IgD-negative memory B cell (primary cell): ENCODE results near the gene PRM3. TPM values are rescaled to one million over a fixed set of nuclear protein-coding genes. Genes with fewer than 3 reads are reported as not detected.

Experiments
- H3K27ac Mint-ChIP-seq, 3 donors: one replicate each; pipeline ENCODE4 v1.8.0; 2020 to 2022; ENCODE audit warnings: mild to moderate bottlenecking in 3 of 3, mixed read lengths in 3 of 3, moderate library complexity in 1 of 3
- H3K27me3 Mint-ChIP-seq: one replicate; pipeline ENCODE4 v1.8.0; 2021; ENCODE audit warnings: mixed read lengths
- H3K36me3 Mint-ChIP-seq: one replicate; pipeline ENCODE4 v1.8.0; 2020; ENCODE audit warnings: mild to moderate bottlenecking, mixed read lengths
- H3K4me1 Mint-ChIP-seq, 3 donors: one replicate each; pipeline ENCODE4 v1.8.0; 2020 to 2022; ENCODE audit warnings: mixed read lengths in 3 of 3, mild to moderate bottlenecking in 1 of 3
- H3K4me3 Mint-ChIP-seq, 4 donors: one replicate each; pipeline ENCODE4 v1.8.0; 2020 to 2022; ENCODE audit warnings: mild to moderate bottlenecking in 4 of 4, mixed read lengths in 4 of 4, moderate library complexity in 3 of 4
- H3K9me3 Mint-ChIP-seq, 3 donors: one replicate each; pipeline ENCODE4 v1.8.0; 2020 to 2021; ENCODE audit warnings: mixed read lengths in 3 of 3, mild to moderate bottlenecking in 1 of 3
- polyA plus RNA-seq: library from polyadenylated mRNA; unstranded; fragments of 300-500 nt; fragmentation: Illumina TruSeq; gene quantifications from one replicate; pipeline ENCODE4 v1.2.3, GENCODE V29; 2021

Gene PRM3
- polyA plus RNA-seq, 1 donor from 2014 or later: not detected

DNA sequence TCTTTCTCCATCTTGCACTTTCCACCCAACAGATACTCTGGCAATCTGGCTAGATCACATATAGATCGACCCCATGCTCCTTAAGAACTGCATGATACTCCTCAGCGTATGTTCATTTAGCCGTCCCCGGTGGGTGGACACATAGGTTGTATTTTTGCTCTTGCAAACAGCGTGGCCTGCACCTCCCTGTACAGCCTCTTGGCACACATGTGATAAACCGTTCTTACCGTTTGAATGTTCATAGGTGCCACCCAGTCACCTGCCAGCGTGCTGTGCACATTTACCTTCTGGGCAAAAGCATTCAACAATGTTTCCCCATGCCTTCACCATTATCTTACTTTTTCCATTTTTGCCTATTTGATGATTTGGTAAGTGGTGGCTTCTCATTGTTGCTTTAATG lies 10.5 kb downstream of the PRM3 start:
- Mint-ChIP-seq H3K4me1 (peaks cover 13 to 25% (median 24%) of the 10 kb centered on the region in 3 donors), H3K27me3 (no peaks in the 10 kb centered on the region), H3K27ac (peak overlapping the region in 1 of 3 donors; percentile 46), H3K36me3 (no peaks in the 10 kb centered on the region), H3K4me3 (peak overlapping the region in 2 of 4 donors; percentile 2 to 75), H3K9me3 (no peaks in the 10 kb centered on the region)

DNA sequence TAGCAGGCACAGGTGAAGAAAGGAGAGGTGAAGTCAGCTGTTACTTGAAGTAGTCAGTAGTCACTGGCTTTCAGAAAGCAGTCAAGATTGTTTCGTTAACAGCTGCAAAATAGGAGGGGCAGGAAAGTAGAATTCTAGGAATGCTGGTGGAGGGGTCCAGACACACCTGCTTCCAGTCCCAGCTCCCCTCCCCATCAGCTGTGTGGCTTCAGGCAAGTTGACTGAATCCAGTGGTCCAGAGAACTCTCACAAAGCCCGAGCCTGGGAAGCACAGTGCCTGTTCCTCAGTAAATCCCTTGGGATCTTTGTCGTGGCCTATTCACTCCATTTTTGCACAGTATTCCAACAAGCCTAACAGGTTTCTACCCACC lies 12.8 kb downstream of the PRM3 start:
- peaks cover 2% of the 10 kb centered on the region for H3K36me3 Mint-ChIP-seq
- H3K9me3 Mint-ChIP-seq: no peaks in the 10 kb centered on the region
- H3K4me3 Mint-ChIP-seq: no peak overlapping the region
- H3K27ac Mint-ChIP-seq: peak overlapping the region in 2 of 3 donors; percentile 59 to 80
- peaks cover 25 to 39% (median 34%) of the 10 kb centered on the region in 3 donors for H3K4me1 Mint-ChIP-seq
- H3K27me3 Mint-ChIP-seq: no peaks in the 10 kb centered on the region

DNA sequence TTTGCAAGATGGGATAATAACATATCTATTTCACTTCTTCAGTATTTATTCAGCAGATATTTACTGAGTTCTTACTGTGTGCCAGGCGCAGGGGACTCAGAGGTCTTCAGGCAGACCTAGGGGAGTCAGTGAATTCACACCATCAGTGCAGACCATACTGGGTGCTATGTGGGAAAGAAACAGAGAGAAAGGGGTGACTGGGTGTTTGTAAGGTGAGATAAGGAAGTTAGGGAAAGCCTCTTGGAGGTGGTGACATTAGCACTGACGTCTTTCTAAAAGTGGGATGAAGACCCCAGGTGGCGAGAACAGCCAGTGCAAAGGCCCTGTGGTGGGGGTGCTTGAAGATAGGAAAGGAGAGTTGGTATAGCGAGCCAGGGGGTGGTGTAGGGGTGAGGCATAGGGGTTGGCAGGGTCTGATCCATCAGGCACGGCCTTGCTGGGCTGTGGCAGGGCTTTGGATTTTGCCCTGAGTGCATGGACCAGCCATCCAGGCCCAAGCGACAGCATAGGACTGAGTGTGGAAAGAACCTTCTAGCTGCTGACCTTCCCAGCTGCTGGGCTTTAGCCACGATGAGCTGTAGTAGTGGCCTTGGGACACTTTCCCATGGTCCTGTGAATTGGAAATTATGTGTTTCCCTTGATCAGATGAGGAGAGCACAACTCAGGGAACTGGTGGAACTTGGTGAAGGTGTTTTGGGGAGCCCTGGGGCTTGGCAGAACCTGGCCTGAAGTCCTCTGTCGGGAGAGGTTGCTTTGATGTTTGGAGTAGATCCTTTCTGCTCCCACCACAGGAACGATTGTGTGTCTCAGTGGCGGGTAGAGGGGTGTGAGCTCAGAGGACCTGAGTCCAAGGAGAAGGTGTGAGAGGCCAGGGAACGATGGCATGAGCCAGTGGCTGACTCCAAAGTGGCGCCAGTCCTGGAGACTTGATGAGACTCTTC lies 13.5 kb downstream of the PRM3 start:
- peaks cover 25 to 39% (median 34%) of the 10 kb centered on the region in 3 donors for H3K4me1 Mint-ChIP-seq
- peak overlapping the region in 2 of 3 donors; percentile 59 to 80 for H3K27ac Mint-ChIP-seq
- H3K36me3 Mint-ChIP-seq: peaks cover 2% of the 10 kb centered on the region
- H3K4me3 Mint-ChIP-seq: peak overlapping the region in 2 of 4 donors; percentile 30 to 100
- H3K27me3 Mint-ChIP-seq: no peaks in the 10 kb centered on the region
- H3K9me3 Mint-ChIP-seq: no peaks in the 10 kb centered on the region

DNA sequence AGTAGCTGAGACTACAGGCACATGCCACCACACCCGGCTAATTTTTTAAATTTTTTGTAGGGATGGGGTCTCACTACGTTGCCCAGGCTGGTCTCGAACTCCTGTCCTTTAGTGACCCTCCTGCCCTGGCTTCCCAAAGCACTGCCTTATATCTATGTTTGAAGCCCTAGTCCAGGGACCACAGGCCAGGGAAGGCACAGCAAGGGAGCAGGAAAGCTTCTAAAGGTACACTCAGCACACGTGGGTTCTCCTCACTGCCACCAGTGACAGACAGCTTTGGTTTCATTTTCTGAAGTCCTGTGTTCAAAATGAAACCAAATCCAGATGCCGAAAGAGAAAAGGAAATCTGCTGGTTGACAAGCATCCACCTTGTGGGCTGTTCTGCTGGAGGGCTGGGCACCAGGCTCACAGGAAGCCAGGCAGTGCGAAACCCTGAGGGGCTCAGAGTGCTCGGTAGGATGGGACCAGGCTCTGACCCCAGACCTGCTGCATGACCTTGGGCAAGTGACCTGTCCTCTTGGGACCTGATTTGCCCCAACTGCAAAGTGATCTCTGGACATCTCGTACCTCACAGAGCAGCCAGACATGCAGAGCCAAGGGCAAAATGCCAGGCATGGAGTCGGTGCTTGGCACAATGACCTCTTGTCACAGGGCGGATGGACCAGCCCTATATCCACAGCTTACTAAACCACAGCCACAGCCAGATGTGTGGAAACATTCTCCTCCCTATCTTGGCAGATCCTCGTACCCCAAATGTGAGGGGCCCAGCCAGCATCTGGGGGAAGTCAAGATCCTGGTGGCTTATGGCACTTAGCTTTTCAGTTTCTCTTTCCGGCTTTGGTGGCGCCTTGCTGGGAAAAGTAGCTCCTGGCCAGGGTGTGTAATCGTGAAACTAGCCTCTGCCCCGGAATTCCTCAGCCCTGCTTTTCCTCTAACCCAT lies 14.6 kb downstream of the PRM3 start:
- peak overlapping the region; percentile 78 to 97 (median 94) for H3K27ac Mint-ChIP-seq
- H3K27me3 Mint-ChIP-seq: no peaks in the 10 kb centered on the region
- H3K4me3 Mint-ChIP-seq: peak overlapping the region; percentile 55 to 100 (median 84)
- H3K36me3 Mint-ChIP-seq: peaks cover 2% of the 10 kb centered on the region
- peaks cover 24 to 36% (median 28%) of the 10 kb centered on the region in 3 donors for H3K4me1 Mint-ChIP-seq
- H3K9me3 Mint-ChIP-seq: no peaks in the 10 kb centered on the region

DNA sequence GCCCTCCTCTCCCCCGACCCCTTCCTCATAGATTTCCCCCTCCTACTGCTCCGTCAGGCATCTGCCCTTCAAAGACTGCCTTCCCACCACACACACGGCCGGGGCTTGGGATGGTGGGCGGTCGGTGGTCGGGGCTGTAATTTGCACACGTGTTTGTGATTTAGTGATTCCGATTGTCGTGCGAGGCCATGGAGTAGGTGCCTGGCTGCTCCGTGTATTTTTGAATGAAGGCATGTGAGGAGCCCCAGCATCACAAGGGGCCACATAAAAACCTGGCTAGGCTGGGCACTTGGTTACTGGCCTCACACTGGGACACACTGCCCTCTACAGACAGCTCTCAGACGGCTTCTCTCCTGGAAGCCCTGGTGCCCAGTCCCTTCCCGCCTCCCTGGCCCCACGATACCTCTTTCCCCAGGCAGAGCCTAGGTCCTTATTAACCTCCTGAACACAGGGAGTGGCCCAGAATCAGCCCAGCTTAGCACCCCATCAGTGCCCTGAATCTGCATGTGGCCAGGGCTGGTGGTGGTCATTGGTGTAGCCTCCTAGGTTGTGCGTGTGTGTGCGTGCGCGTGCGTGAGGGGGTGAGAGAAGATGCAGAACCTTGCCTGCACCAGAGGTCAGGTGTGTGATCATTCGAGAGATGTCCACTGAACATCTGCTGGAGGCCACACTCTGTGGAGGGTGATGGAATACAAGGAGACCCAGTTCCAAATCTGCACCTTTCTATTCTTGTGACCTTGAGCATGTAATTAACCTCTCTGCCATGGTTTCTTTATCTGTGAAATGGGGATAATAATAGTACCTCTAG lies 16.1 kb downstream of the PRM3 start:
- H3K4me3 Mint-ChIP-seq: peak overlapping the region; percentile 97 to 100 (median 100)
- peak overlapping the region; percentile 90 to 97 (median 96) for H3K27ac Mint-ChIP-seq
- H3K4me1 Mint-ChIP-seq: peaks cover 34 to 47% (median 38%) of the 10 kb centered on the region in 3 donors
- peaks cover 2% of the 10 kb centered on the region for H3K36me3 Mint-ChIP-seq
- no peaks in the 10 kb centered on the region for H3K27me3 Mint-ChIP-seq
- no peaks in the 10 kb centered on the region for H3K9me3 Mint-ChIP-seq

DNA sequence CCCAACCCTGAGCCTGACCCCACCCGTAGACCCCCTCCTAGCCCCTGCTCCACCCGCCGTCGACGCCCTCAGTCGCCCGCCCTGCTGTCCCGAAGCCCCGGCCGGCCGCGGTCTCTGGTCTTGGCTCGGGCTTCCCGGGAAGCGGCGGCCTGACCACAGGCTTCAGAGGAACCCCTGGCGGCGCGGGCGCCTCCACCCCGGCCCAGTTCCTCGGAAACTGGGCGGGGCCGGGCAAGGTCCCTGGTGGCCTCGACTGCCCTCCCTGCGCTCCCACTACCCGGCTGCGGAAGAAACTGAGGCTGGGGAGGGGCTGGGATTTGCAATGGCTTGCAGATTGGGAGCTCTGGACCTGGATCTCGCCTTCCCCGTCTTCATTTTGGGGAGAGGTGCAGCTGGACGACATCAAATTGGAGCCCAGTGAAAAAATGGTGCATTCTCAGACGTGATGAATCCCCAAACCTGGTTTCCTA lies 16.7 kb downstream of the PRM3 start:
- peaks cover 34 to 52% (median 43%) of the 10 kb centered on the region in 3 donors for H3K4me1 Mint-ChIP-seq
- peak overlapping the region; percentile 96 to 98 (median 97) for H3K27ac Mint-ChIP-seq
- no peaks in the 10 kb centered on the region for H3K27me3 Mint-ChIP-seq
- peak overlapping the region; percentile 97 to 100 (median 100) for H3K4me3 Mint-ChIP-seq
- H3K36me3 Mint-ChIP-seq: peaks cover 3% of the 10 kb centered on the region
- no peaks in the 10 kb centered on the region for H3K9me3 Mint-ChIP-seq

DNA sequence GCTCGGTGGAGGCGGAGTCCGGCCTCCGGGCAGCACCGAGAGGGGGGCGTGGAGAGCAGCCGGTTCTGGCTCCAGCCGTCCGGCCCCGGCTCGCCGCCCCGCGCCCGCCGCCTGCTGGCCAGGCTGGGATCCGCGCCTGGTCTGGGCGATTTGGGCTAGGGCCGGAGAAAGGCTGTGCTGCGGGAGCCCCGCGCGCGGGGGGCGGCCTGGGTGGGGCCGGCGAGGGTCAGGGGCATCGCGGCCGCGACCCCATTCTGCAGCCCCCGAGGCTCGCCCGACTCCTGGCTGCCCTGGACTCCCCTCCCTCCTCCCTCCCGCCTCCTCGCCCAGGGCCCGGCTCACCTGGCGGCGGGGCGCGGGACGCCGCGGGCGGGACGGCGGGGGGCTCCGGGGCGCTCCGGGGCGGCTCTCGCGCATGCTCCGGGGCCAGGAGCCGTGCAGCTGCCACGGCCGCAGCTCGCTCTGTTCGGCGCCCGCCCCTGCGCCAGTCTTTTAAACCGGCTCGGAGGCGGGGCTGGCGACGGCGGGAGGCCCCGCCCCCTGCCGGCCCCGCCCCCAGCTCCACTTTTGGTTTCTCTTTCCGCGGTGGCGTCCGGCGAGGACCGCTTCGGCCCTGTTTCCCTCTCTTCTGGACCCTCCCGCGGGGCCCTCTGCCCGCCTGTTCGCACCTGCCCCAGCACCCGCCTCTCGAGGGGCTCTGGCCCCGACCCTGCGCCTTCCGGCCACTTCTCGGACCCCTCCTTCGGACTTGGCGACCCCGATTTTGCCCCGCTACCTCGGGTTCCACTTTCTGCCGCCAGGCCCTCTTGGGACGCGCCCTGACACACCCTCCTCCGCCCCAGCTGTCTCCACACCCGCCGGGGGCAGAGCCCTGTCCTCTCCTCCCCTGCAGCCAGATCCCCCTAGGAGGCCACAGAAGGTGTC lies 17.4 kb downstream of the PRM3 start, which contains the start of gene SOCS1:
Gene SOCS1, minus strand, starts transcription at position 468 of the 924 bp plus-strand sequence. CDS start 726 bp downstream, outside the sequence.
- H3K27me3 Mint-ChIP-seq: no peaks in the 10 kb centered on the region
- peak within 1 kb of the TSS; percentile 96 to 98 (median 98) for H3K27ac Mint-ChIP-seq
- H3K36me3 Mint-ChIP-seq: peaks cover 3% of the 10 kb centered on the region
- H3K9me3 Mint-ChIP-seq: no peaks in the 10 kb centered on the region
- peak within 1 kb of the TSS; percentile 97 to 100 (median 100) for H3K4me3 Mint-ChIP-seq
- H3K4me1 Mint-ChIP-seq: peaks cover 34 to 52% (median 43%) of the 10 kb centered on the region in 3 donors

DNA sequence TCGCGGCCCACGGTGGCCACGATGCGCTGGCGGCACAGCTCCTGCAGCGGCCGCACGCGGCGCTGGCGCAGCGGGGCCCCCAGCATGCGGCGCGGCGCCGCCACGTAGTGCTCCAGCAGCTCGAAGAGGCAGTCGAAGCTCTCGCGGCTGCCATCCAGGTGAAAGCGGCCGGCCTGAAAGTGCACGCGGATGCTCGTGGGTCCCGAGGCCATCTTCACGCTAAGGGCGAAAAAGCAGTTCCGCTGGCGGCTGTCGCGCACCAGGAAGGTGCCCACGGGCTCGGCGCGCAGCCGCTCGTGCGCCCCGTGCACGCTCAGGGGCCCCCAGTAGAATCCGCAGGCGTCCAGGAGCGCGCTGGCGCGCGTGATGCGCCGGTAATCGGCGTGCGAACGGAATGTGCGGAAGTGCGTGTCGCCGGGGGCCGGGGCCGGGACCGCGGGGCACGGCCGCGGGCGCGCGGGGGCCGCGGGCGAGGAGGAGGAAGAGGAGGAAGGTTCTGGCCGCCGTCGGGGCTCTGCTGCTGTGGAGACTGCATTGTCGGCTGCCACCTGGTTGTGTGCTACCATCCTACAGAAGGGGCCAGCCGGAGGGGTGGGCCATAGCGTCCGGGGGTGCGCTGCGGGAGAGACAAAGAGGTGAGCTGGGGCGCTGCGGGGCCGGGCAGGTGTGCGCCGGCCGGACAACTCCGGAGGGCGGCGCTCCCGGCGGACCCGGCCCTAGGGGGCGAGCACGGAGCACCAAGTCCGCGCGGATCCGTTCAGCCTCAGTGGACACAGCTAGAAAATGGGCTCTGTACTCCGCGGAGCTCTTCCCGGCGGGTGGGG lies 18.3 kb downstream of the PRM3 start:
- Mint-ChIP-seq H3K36me3 (peaks cover 3% of the 10 kb centered on the region), H3K4me3 (peak overlapping the region; percentile 84 to 95 (median 92)), H3K27me3 (no peaks in the 10 kb centered on the region), H3K27ac (peak overlapping the region; percentile 35 to 98 (median 67)), H3K9me3 (no peaks in the 10 kb centered on the region), H3K4me1 (peaks cover 34 to 51% (median 43%) of the 10 kb centered on the region in 3 donors)

DNA sequence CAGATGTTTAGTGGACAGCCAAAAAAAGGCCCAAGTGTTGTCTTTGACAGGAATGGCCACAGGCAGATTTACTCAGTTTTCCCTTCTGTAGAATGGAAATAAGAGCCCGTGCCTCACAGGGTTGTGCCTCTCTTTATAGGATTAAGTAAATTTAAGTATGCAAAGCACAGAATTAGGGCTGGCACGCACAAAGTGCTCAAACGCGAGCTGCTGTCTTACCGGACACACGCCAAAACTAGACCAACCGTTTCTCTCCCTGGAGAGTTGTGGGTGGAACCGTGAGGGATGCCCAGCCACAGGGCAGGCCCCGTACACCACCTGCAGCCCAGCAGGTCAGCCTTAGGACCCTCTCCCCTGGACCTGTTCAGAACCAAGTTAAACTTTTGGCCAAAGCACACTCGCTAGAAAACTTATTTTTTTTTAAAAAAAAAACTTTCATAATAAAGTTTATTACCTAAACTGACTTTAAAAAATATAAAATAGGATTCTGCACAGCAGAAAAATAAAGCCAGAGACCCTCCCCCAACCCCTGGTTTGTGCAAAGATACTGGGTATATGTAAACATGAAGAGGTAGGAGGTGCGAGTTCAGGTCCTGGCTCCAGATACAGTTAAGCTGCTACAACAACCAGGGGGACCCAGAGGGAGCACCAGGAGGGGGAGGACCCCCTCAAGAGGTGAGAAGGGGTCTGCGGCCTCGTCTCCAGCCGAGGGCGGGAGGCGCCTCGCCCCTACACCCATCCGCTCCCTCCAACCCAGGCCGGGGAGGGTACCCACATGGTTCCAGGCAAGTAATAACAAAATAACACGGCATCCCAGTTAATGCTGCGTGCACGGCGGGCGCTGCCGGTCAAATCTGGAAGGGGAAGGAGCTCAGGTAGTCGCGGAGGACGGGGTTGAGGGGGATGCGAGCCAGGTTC lies 19.2 kb downstream of the PRM3 start:
- H3K27ac Mint-ChIP-seq: peak overlapping the region; percentile 67 to 98 (median 87)
- no peaks in the 10 kb centered on the region for H3K27me3 Mint-ChIP-seq
- H3K4me1 Mint-ChIP-seq: peaks cover 34 to 44% (median 41%) of the 10 kb centered on the region in 3 donors
- peaks cover 3% of the 10 kb centered on the region for H3K36me3 Mint-ChIP-seq
- no peaks in the 10 kb centered on the region for H3K9me3 Mint-ChIP-seq
- H3K4me3 Mint-ChIP-seq: peak overlapping the region; percentile 84 to 95 (median 92)

DNA sequence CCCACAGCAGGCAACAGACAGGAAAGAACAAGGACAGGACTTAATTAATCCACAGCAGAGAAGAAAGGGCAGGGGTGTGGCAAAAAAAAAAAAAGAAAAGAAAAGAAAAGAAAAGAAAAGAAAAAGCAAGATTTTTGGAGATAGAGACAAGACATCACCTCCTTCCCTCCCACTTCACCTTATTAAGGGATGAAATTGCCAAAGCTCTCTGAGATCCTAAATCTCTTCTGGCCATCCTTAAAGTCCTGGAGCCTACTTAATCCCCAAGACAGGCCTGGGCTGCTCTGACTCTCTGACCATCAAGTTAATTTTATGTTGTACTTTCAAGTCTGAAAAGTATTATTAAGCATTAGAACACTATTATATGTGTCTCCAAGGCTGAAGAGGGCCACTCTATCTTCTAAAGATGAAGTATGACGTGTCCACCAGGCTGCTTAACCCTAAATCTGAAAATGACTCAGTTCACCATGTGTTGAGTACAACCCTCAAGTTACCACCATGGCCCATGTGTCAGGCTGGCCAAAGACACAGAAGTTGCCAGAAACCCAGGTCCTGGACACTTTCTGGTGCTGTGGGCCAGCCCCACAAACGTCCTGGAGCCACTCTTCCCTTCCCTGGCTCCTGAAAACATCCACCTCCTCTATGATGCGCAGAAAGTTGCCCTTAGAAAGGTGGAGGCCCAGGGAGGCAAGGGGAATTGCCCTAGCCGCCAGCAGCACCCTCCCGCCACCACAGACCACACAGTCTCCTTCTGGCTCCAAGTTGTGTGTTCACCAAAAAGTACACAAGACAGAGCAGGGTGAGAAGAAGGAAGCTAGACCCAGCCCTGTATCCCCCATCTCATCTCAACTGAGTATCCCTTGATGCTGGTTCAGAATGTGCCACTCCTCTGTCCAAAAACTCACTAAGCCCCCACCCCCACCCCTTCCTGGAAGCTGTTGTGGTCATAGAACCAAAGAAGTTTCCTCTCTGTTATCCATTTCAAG lies 20.1 kb downstream of the PRM3 start:
- Mint-ChIP-seq H3K36me3 (peaks cover 3% of the 10 kb centered on the region), H3K27me3 (no peaks in the 10 kb centered on the region), H3K4me1 (peaks cover 30 to 38% (median 36%) of the 10 kb centered on the region in 3 donors), H3K9me3 (no peaks in the 10 kb centered on the region), H3K4me3 (peak overlapping the region; percentile 67 to 95 (median 86)), H3K27ac (peak overlapping the region; percentile 63 to 98 (median 87))
